T-cell (primary cell): ENCODE results near the gene MIGA2. TPM values are rescaled to one million over a fixed set of nuclear protein-coding genes. Genes with fewer than 3 reads are reported as not detected.

Source experiments
- ATAC-seq, 4 experiments: fragments of 200-7000 bp in 3 of 4; fragments of 150-1000 bp in 1 of 4; cut with Tn5 transposase; replicated peaks in 1 of 4; 1 replicate in 3 of 4; 2 replicates in 1 of 4; pipeline ENCODE4 v1.10.0; 2021; ENCODE audit warnings: moderate library complexity in 3 of 4, mild to moderate bottlenecking in 2 of 4, moderate number of reproducible peaks in 1 of 4
- CTCF ChIA-PET, 2 donors: fragments of 300-600 bp; sonication (Branson Sonifier 250); formaldehyde crosslinking; loops; one replicate each; lab custom pipeline; 2022; ENCODE audit warnings: antibody characterized with exemption in 2 of 2; lab: Charles Lee
- POLR2A ChIA-PET, 2 donors: fragments of 300-600 bp; sonication (Branson Sonifier 250); formaldehyde crosslinking; loops; one replicate each; lab custom pipeline; 2022; ENCODE audit warnings: antibody characterized with exemption in 2 of 2; lab: Charles Lee
- DNase-seq, 35 experiments: peaks; one replicate each; pipeline versions ENCODE4 v3.0.0 to v3.0.0-alpha.2; 2013 to 2023
- H3K27ac ChIP-seq: one replicate; pipeline ENCODE4 v1.5.1; 2013; ENCODE audit warnings: low read length
- H3K27me3 ChIP-seq, 2 experiments: replicated peaks in 1 of 2; 1 replicate in 1 of 2; 2 replicates in 1 of 2; pipeline versions ENCODE4 v1.6.1 to v1.7.0; 2013; ENCODE audit warnings: low read length in 1 of 2, mixed read lengths in 1 of 2; ENCODE audit not compliant: control insufficient read depth in 2 of 2, insufficient read depth in 2 of 2; ENCODE audit errors: extremely low read depth in 1 of 2
- H3K36me3 ChIP-seq, 2 donors: 1 replicate in 1 of 2; 2 replicates in 1 of 2; pipeline versions ENCODE4 v1.6.1 to v1.7.0; 2013; ENCODE audit warnings: low read length in 1 of 2; ENCODE audit not compliant: control insufficient read depth in 2 of 2, insufficient read depth in 1 of 2; ENCODE audit errors: extremely low read depth in 1 of 2
- H3K4me1 ChIP-seq, 2 experiments: 1 replicate in 1 of 2; 2 replicates in 1 of 2; pipeline versions ENCODE4 v1.6.1 to v1.7.0; 2013; ENCODE audit warnings: low read length in 2 of 2, mixed read lengths in 1 of 2; ENCODE audit not compliant: insufficient read depth in 2 of 2, control insufficient read depth in 1 of 2; ENCODE audit errors: extremely low read depth in 1 of 2
- H3K4me3 ChIP-seq, 2 donors: 1 replicate in 1 of 2; 2 replicates in 1 of 2; pipeline versions ENCODE4 v1.5.1 to v1.7.0; 2013; ENCODE audit warnings: mild to moderate bottlenecking in 2 of 2, low read length in 1 of 2, moderate library complexity in 1 of 2; ENCODE audit not compliant: control insufficient read depth in 1 of 2; ENCODE audit errors: extremely low read depth in 1 of 2
- H3K9me3 ChIP-seq: 2 replicates; pipeline ENCODE4 v1.7.0; 2013
- H3K27ac Mint-ChIP-seq, 2 donors: one replicate each; pipeline ENCODE4 v1.8.0; 2020 to 2021; ENCODE audit warnings: mild to moderate bottlenecking in 2 of 2, mixed read lengths in 2 of 2
- H3K27me3 Mint-ChIP-seq, 2 donors: one replicate each; pipeline ENCODE4 v1.8.0; 2021 to 2022; ENCODE audit warnings: mixed read lengths in 2 of 2
- H3K36me3 Mint-ChIP-seq: one replicate; pipeline ENCODE4 v1.8.0; 2021; ENCODE audit warnings: mixed read lengths
- H3K4me1 Mint-ChIP-seq, 3 donors: one replicate each; pipeline ENCODE4 v1.8.0; 2020 to 2022; ENCODE audit warnings: mixed read lengths in 3 of 3, mild to moderate bottlenecking in 1 of 3
- H3K4me3 Mint-ChIP-seq, 3 donors: one replicate each; pipeline ENCODE4 v1.8.0; 2020 to 2022; ENCODE audit warnings: mild to moderate bottlenecking in 3 of 3, mixed read lengths in 3 of 3, moderate library complexity in 3 of 3
- H3K9me3 Mint-ChIP-seq, 3 donors: one replicate each; pipeline ENCODE4 v1.8.0; 2020 to 2022; ENCODE audit warnings: mixed read lengths in 3 of 3
- WGBS: methylation state at CpG from one replicate; pipeline ENCODE4 v1.1.5; 2013; ENCODE audit warnings: missing lambda C conversion rate; ENCODE audit not compliant: insufficient coverage; 5-methylcytosine and 5-hydroxymethylcytosine counted together
- total RNA-seq, 35 experiments: library from RNA in 6 of 35; stranded (reverse) in 6 of 35; fragments of 120-200 nt in 1 of 35; gene quantifications; one replicate each; pipeline versions ENCODE4 v1.2.1 to v1.2.4 and lab custom pipeline; 2013 to 2026

Gene MIGA2
- total RNA-seq, 5 donors from 2014 or later (not counting 1 experiment from before 2014, with no cell fraction given): 60.8 to 95.7 (median 83.4) TPM

- DNase-seq (no peak), ATAC-seq (no peak)
- no peaks in the 10 kb centered on the region for H3K27me3 ChIP-seq
- ChIA-PET POLR2A (no interaction called here), CTCF (no interaction called here)
- Mint-ChIP-seq H3K9me3 (no peaks in the 10 kb centered on the region), H3K27me3 (no peaks in the 10 kb centered on the region), H3K4me1 (peaks cover 10 to 13% (median 10%) of the 10 kb centered on the region in 3 donors), H3K4me3 (no peak overlapping the region), H3K27ac (no peak overlapping the region), H3K36me3 (peaks cover 3% of the 10 kb centered on the region)
- H3K4me3 ChIP-seq: no peak overlapping the region
- H3K9me3 ChIP-seq: no peaks in the 10 kb centered on the region
- no peaks in the 10 kb centered on the region for H3K36me3 ChIP-seq
- H3K27ac ChIP-seq: no peak overlapping the region
- WGBS: 94% methylated on average over 11 of the region's 17 CpGs
- peaks cover 0 to 14% of the 10 kb centered on the region in 2 experiments for H3K4me1 ChIP-seq
Measured at GRCh38 chr9:129105857-129106694, 69.7 kb downstream of the MIGA2 start.

GRCh38 chr9:129107651-129108050 lies 71.2 kb downstream of the MIGA2 start:
- Mint-ChIP-seq H3K36me3 (peaks cover 3% of the 10 kb centered on the region), H3K4me3 (no peak overlapping the region), H3K27ac (no peak overlapping the region), H3K9me3 (no peaks in the 10 kb centered on the region), H3K27me3 (no peaks in the 10 kb centered on the region), H3K4me1 (peaks cover 16 to 23% (median 18%) of the 10 kb centered on the region in 3 donors)
- H3K27ac ChIP-seq: no peak overlapping the region
- POLR2A ChIA-PET: no interaction called here
- CTCF ChIA-PET: no interaction called here
- H3K4me1 ChIP-seq: peaks cover 3 to 25% of the 10 kb centered on the region in 2 experiments
- DNase-seq (no peak), ATAC-seq (no peak)
- no peaks in the 10 kb centered on the region for H3K9me3 ChIP-seq
- no peaks in the 10 kb centered on the region for H3K36me3 ChIP-seq
- no peak overlapping the region for H3K4me3 ChIP-seq
- no peaks in the 10 kb centered on the region for H3K27me3 ChIP-seq
- 91% methylated on average over 9 of the region's 13 CpGs for WGBS

DNA sequence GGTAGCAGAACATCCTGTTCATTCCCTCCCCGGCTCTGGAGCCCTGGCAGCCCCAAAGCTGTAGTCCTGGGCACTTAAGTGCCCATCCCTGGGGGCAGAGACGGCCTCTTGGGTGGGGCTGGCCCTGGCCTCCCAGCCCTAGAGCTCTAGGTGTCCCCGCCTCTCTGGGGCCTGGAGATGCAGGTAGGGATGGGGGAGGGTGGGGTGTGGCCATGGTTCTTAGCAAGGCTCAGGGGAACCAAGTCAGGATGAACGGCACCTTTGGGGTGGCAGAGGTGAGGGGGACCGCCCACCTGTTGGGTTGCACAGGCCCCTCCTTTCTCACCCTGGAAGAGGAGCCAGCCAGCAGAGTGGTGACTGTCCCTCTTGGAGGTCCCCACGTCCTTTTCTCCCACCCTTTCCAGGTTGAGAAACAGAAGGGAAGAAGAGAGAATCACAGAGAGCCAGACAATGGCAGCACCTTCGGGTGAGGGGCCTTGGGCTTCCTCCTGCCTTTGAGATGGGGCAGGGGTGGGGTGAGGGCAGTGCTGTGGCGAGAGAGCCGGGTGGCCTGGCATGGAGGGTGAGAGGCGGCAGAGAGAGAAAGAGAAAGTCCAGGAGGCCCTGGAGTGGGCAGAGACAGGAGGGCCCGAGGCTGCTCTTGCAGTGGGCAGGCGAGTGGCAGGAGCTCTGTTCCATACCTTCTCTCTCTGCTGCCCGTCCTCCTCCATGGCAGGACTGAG lies 71.8 kb downstream of the MIGA2 start:
- H3K27me3 ChIP-seq: no peaks in the 10 kb centered on the region
- Mint-ChIP-seq H3K27ac (no peak overlapping the region), H3K9me3 (no peaks in the 10 kb centered on the region), H3K36me3 (peaks cover 3% of the 10 kb centered on the region), H3K27me3 (no peaks in the 10 kb centered on the region), H3K4me1 (peaks cover 16 to 25% (median 18%) of the 10 kb centered on the region in 3 donors), H3K4me3 (peak overlapping the region in 1 of 3 donors; percentile 85)
- POLR2A ChIA-PET: no interaction called here
- CTCF ChIA-PET: no interaction called here
- peaks cover 3 to 27% of the 10 kb centered on the region in 2 experiments for H3K4me1 ChIP-seq
- H3K4me3 ChIP-seq: no peak overlapping the region
- 88% methylated on average over 9 of the region's 13 CpGs for WGBS
- DNase-seq: no peak
- no peak for ATAC-seq
- no peak overlapping the region for H3K27ac ChIP-seq
- no peaks in the 10 kb centered on the region for H3K36me3 ChIP-seq
- no peaks in the 10 kb centered on the region for H3K9me3 ChIP-seq

GRCh38 chr9:129108805-129109536 lies 72.5 kb downstream of the MIGA2 start:
- CTCF ChIA-PET: no interaction called here
- Histone ChIP-seq H3K4me1 (peaks cover 3 to 27% of the 10 kb centered on the region in 2 experiments), H3K36me3 (no peaks in the 10 kb centered on the region), H3K9me3 (no peaks in the 10 kb centered on the region), H3K4me3 (no peak overlapping the region), H3K27me3 (no peaks in the 10 kb centered on the region), H3K27ac (no peak overlapping the region)
- Mint-ChIP-seq H3K36me3 (peaks cover 3% of the 10 kb centered on the region), H3K4me3 (peak overlapping the region; percentile 62 to 85 (median 74)), H3K9me3 (no peaks in the 10 kb centered on the region), H3K27me3 (no peaks in the 10 kb centered on the region), H3K4me1 (peaks cover 18 to 30% (median 24%) of the 10 kb centered on the region in 3 donors), H3K27ac (peak overlapping the region; percentile 4 to 41)
- 87% methylated on average over 9 of the region's 10 CpGs for WGBS
- POLR2A ChIA-PET: no interaction called here
- DNase-seq: no peak
- no peak for ATAC-seq

DNA sequence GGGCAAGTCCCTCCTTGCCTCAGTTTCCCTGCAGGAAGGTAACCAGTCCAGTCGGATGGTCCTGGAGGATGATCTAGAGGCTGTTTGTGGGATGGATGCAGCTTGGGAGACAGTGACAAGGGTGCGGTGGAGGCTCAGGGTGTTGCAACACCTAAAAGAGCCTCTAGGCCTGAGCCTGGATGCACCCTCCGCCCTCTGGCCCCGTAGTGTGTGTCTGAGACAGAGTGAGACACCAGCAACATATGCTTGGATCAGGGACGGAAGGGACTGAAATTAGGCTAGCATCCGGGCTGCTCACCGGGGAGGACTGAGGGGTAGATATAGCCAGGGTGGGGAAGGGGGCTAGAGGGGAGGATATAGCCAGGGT lies 73.1 kb downstream of the MIGA2 start:
- peaks cover 3 to 27% of the 10 kb centered on the region in 2 experiments for H3K4me1 ChIP-seq
- Mint-ChIP-seq H3K36me3 (peaks cover 3% of the 10 kb centered on the region), H3K27ac (peak overlapping the region; percentile 4 to 41), H3K9me3 (no peaks in the 10 kb centered on the region), H3K4me1 (peaks cover 22 to 36% (median 28%) of the 10 kb centered on the region in 3 donors), H3K4me3 (peak overlapping the region; percentile 62 to 85 (median 74)), H3K27me3 (no peaks in the 10 kb centered on the region)
- ChIA-PET POLR2A (no interaction called here), CTCF (interaction anchor here in 1 of 2 donors (0.5 kb wide), 1 partner anchor 23 kb away, joined by 3 read pairs; no protein-coding TSS in a partner anchor)
- H3K27ac ChIP-seq: no peak overlapping the region
- H3K27me3 ChIP-seq: no peaks in the 10 kb centered on the region
- no peak overlapping the region for H3K4me3 ChIP-seq
- 93% methylated on average over 7 of the region's 7 CpGs for WGBS
- DNase-seq (peak in 17 of 35 experiments; percentile 3 to 37 (median 22)), ATAC-seq (no peak)
- H3K9me3 ChIP-seq: no peaks in the 10 kb centered on the region
- no peaks in the 10 kb centered on the region for H3K36me3 ChIP-seq
